CD4-positive, alpha-beta T cell treated with Interleukin-2 at 100 ng/mL for 4 hours (primary cell): ENCODE results near the gene FBLN2.

ENCODE experiments used
- DNase-seq: peaks from one replicate; pipeline ENCODE4 v3.0.0-alpha.2; 2020; ENCODE audit warnings: low spot score

The FBLN2 gene

DNA sequence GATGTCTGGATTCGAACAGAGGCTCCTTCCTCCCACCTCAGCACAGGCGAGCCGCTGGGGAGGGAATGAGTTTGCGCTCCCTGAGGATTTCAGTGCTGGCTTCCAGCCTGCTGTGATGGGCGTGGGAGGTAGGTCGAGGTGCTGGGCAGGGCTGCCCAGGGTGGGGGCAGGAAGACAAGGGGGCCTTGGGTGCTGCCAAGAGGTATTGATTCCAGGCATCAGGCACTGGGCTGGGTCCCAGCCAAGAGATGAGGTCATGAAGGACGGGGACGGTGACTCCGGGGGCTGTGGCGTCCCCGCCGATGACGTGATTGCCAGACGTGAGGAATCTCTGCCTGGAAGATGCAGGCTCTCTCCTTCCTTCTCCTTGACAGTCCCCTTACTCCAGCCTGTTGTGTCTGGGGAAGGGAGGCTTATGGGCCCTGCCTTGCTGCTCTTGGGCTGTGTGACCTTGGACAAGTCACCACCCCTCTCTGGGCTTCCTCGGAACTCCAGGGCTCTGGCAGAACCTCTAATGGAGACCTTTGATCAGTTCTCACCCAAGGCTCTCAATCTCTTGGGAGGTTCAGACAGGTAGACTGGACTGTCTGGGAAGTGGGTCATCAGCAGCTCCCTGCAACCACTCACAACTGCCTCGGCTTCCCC, 116.8 kb downstream of the FBLN2 start:
- DNase-seq = no peak

- DNase-seq = no peak
Measured at GRCh38 chr3:13666227-13666619, 117.3 kb downstream of the FBLN2 start.

DNA sequence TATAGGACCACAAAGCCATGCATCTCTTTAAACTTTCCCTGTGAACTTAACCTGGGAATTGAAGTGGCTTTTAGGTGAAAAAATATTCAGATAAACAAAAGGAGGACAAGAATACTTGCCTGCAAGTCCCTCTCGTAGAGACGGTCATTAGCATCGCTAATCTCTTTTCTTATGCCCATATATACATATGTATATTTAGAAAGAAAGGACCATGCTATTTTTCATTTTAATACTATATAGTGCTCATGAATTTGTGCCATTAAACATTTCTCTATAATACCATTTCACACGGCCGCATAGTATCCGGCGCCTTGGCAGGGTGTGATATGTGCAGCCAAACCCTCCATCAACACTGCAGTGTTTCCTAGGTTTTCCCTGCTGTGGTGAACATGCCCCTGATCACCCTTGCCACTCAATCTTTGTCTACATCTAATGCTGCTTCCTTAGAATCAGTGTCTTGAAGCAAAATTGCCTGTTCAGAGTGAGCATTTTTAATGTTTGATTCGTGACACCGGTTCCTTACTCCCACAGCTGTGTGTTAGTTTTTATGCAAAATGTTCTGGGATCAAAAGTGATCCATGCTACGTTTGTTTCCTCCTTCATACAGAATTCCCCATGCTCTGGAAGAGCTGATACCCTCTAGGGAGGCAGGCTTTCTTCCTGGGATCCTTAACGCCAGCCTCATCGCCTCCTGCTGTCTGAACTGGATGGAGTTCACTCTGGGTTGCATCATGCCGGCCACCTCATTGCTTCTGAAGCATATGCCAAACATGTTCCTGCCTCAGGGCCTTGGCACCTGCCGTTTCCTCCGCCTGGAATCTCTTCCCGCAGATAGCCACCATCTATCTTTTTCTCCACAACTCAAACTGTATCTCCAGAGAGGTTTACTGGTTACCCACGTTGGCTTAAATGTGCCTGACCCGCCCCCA, 118.1 kb downstream of the FBLN2 start:
- no peak for DNase-seq

GRCh38 chr3:13668136-13668535, 119.2 kb downstream of the FBLN2 start:
- DNase-seq = no peak

GRCh38 chr3:13669457-13669856, 120.5 kb downstream of the FBLN2 start:
- no peak for DNase-seq

DNA sequence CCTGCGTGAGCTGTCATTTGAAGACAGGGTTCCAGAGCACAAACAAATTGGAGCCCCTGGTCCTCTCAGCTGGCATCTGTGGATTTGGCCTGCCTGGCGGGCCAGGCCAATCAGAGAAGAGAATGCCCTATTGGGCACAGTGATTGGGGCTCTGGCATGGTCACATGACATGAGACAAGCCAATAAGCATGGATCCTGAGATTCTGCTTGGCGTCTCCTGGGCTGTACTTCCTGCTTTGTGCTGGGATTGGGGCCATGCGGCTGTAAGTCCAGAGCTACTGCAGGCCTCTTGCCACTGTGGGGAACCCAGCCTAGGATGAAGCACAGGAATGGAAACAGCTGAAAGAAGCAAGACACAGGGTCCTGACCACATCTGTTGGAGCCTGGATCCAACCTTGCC, 121.4 kb downstream of the FBLN2 start:
- DNase-seq = no peak

- no peak for DNase-seq
Measured at GRCh38 chr3:13671482-13672233, 122.7 kb downstream of the FBLN2 start.

DNA sequence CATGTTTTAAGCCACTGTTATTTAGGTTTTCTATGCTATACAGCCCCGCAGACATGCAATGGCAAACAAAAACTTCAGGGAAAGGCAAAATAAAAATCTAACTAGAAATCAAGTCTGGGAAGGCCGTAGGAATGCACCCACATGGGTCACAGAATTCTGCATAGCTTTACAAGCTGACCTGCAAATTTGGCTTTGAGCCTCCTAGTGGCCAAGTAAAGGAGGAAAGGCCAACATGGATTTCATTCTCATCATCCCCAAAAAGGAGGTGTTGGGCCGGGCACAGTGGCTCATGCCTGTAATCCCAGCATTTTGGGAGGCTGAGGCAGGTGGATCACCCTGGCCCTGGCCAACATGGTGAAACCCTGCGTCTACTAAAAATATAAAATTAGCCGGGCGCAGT, 124.3 kb downstream of the FBLN2 start:
- no peak for DNase-seq

GRCh38 chr3:13674538-13675185, 125.7 kb downstream of the FBLN2 start:
- no peak for DNase-seq

DNA sequence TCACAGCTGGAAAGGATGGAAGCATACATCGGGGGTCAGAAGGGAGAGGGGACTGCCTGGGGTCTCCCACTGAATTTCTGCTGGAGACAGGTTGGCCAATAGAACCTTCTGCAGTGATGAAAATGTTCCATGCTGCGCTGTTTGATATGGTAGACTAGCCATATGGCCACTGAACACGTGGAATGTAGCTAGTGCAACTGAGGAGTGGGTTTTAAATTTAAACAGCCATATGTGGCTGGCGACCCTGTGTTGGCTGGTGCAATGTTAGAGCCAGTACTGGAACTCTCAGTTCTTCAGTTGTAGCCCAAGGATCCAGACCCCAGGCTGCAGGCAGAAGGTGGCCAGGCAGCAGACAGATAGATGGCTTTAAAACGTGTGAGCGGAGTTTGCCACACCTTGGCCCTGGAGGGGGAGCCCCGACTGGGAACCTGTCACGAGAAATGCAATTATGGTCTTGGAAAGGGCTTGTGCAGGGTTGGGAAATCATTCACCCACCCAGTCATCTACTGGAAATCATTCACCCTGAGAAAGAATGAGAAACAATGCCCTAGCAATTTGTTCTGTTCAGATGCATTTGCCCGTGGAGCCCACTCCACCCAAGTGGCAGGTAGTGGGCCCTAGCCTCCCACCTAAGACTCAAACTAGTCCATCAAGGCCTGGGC, 127.6 kb downstream of the FBLN2 start:
- DNase-seq = no peak

DNA sequence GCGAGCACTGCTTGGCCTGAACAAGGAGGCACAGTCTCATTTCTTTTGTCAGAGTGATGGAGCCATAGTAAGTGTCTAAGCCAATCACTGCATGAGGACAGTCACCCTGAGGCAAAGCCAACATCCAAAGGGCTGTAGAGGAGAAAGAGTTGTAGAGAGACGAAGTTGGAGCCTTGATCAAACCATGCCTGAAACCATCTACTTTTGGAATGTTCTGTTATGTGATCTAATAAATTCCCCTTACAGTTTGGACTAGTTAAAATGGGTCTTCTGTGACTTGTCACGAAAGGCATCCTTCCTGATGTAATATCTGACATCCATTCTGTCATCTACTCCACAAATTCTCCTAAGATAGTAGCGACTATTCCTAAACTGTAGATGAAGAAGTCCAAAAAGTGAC, 128.3 kb downstream of the FBLN2 start:
- DNase-seq = no peak

GRCh38 chr3:13681931-13682330, 133.0 kb downstream of the FBLN2 start:
- DNase-seq = no peak

- no peak for DNase-seq
Measured at GRCh38 chr3:13682331-13683013, 133.5 kb downstream of the FBLN2 start.

GRCh38 chr3:13683288-13683687, 134.4 kb downstream of the FBLN2 start:
- no peak for DNase-seq

GRCh38 chr3:13683772-13684171, 134.8 kb downstream of the FBLN2 start:
- no peak for DNase-seq

GRCh38 chr3:13684350-13684749, 135.4 kb downstream of the FBLN2 start:
- DNase-seq = no peak

- DNase-seq = no peak
Measured at GRCh38 chr3:13684854-13685253, 135.9 kb downstream of the FBLN2 start.

DNA sequence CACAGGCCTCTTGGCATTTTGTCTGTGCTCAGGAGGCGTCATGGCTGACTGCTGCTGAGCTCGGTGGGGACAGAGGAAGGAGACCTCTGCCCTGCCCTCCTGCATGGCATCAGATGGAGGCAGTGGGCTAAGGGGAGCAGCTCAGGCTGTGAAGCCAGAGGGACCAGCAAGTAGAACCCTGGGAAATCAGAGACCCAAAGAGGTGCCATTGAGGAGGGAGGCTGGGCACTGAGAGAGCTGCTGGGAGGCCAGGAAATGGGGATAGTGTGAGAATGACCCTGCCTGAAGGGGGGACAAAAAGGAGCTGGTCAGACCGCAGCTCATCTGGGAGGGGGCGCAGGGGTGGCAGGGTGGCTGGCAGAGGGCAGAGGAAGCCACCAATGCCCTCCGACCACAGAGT, 136.8 kb downstream of the FBLN2 start:
- no peak for DNase-seq

DNA sequence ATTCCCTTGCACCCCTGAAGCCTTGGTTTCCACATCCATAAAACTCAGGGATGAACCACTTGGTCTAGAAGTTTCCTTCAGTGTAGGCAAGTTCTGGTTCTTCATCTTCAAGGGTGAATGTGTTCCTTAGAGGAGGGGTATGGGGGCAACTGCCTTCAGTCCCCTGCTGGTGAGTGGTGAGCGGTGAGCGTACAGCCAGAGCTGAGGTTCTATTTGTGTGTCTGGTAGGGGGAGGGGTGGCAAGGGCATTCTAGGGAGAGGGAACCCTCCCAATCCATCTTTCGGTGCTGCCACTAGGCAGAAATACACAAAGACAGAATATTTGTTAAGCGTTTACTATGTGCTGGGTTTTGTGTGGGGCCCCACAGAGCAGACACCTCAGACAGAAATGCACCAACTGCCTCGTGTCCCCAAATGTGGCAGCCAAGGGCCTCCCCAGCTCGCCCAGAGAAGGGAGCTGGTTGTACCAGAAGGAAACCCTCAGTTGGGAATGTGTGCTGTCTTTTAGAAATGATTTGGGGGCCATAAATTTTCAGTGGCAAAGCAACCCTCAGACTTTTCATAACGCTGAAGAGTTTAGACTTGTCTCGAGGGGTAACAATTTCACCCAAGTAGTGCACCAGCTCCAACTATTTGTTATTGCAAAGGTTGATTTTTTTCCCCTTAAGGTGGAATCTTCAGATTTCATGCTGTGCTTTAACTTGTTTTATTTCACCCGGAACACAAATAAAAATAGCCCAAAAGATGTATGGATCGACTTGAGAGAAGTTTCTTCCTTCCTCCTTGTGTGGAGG, 137.6 kb downstream of the FBLN2 start:
- no peak for DNase-seq

DNA sequence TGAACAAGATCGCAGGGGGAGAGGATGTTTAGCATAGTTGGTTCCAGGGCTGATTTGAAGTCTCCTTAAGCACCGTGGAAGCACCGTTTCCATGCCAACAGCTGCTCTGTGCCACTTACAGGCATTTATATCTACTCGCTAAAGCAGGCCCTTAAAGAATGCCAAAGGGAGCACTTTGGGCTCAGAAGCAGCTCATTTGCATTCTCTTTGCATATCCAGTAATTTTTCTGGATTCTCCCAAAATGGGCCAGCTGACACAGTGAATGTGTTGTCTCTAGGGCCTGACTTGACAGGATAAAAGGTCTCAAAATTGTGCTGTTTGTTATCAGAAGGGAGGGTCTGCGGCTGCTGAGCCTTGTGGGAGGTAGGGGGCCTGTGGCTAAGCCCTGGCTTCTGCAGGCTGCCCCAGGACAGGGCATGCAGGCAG, 138.6 kb downstream of the FBLN2 start:
- no peak for DNase-seq
